H9 (cell line): ENCODE results near the gene RCN1. TPM values are rescaled to one million over a fixed set of nuclear protein-coding genes. Genes with fewer than 3 reads are reported as not detected.

ENCODE experiments used
- DNase-seq: peaks from one replicate; pipeline ENCODE4 v3.0.0-alpha.2; 2017
- H2AFZ ChIP-seq: one replicate; pipeline ENCODE4 v1.6.1; 2013; ENCODE audit warnings: mild to moderate bottlenecking, low read length, control low read depth, moderate library complexity
- H2AK5ac ChIP-seq: 2 replicates; pipeline ENCODE4 v1.6.1; 2013; ENCODE audit warnings: low read length, control low read depth, mixed read lengths; ENCODE audit not compliant: insufficient read length
- H2BK120ac ChIP-seq: one replicate; pipeline ENCODE4 v1.6.1; 2013; ENCODE audit warnings: low read depth, mild to moderate bottlenecking, low read length, control low read depth, inconsistent platforms; ENCODE audit not compliant: poor library complexity, severe bottlenecking
- H2BK12ac ChIP-seq: 2 replicates; pipeline ENCODE4 v1.6.1; 2013; ENCODE audit warnings: low read length, control low read depth, mixed read lengths, low read depth; ENCODE audit not compliant: insufficient read length
- H2BK15ac ChIP-seq: 2 replicates; pipeline ENCODE4 v1.6.1; 2013; ENCODE audit warnings: low read depth, low read length, control low read depth
- H2BK20ac ChIP-seq: one replicate; pipeline ENCODE4 v1.6.1; 2013; ENCODE audit warnings: low read depth, mild to moderate bottlenecking, low read length, control low read depth, inconsistent platforms; ENCODE audit not compliant: poor library complexity, severe bottlenecking
- H2BK5ac ChIP-seq: 2 replicates; pipeline ENCODE4 v1.6.1; 2013; ENCODE audit warnings: low read length, control low read depth, mixed read lengths; ENCODE audit not compliant: insufficient read length
- H3K14ac ChIP-seq: 2 replicates; pipeline ENCODE4 v1.6.1; 2013; ENCODE audit warnings: low read length, control low read depth; ENCODE audit not compliant: insufficient read depth
- H3K18ac ChIP-seq: 2 replicates; pipeline ENCODE4 v1.6.1; 2013; ENCODE audit warnings: low read depth, mild to moderate bottlenecking, mixed read lengths, low read length, control low read depth; ENCODE audit not compliant: insufficient read length
- H3K23ac ChIP-seq: 2 replicates; pipeline ENCODE4 v1.6.1; 2013; ENCODE audit warnings: low read length, control low read depth, mixed read lengths, low read depth; ENCODE audit not compliant: insufficient read length
- H3K23me2 ChIP-seq: 2 replicates; pipeline ENCODE4 v1.6.1; 2013; ENCODE audit warnings: low read depth, mild to moderate bottlenecking, mixed read lengths, low read length, control low read depth; ENCODE audit not compliant: insufficient read length, poor library complexity, severe bottlenecking
- H3K27ac ChIP-seq: 2 replicates; pipeline ENCODE4 v1.5.1; 2013; ENCODE audit warnings: low read length, control low read depth, mixed read lengths, low read depth; ENCODE audit not compliant: insufficient read length
- H3K27me3 ChIP-seq: 2 replicates; pipeline ENCODE4 v1.6.1; 2013; ENCODE audit warnings: low read length, control low read depth, inconsistent platforms; ENCODE audit not compliant: insufficient read depth
- H3K4ac ChIP-seq: 2 replicates; pipeline ENCODE4 v1.6.1; 2013; ENCODE audit warnings: low read depth, mild to moderate bottlenecking, control low read depth, inconsistent platforms, low read length, moderate library complexity
- H3K4me1 ChIP-seq: 2 replicates; pipeline ENCODE4 v1.6.1; 2013; ENCODE audit warnings: low read length, control low read depth, inconsistent platforms; ENCODE audit not compliant: insufficient read depth
- H3K4me2 ChIP-seq: 2 replicates; pipeline ENCODE4 v1.6.1; 2013; ENCODE audit warnings: low read length, control low read depth, mixed read lengths; ENCODE audit not compliant: insufficient read length, insufficient read depth
- H3K56ac ChIP-seq: 2 replicates; pipeline ENCODE4 v1.6.1; 2013; ENCODE audit warnings: low read depth, mild to moderate bottlenecking, mixed read lengths, low read length, control low read depth; ENCODE audit not compliant: insufficient read length
- H3K79me1 ChIP-seq: 2 replicates; pipeline ENCODE4 v1.6.1; 2013; ENCODE audit warnings: low read depth, mild to moderate bottlenecking, moderate library complexity, low read length, control low read depth, inconsistent platforms; ENCODE audit not compliant: insufficient read depth, poor library complexity, severe bottlenecking
- H3K79me2 ChIP-seq: 2 replicates; pipeline ENCODE4 v1.6.1; 2013; ENCODE audit warnings: low read length, control low read depth, inconsistent platforms; ENCODE audit not compliant: insufficient read depth
- H3K9ac ChIP-seq: 2 replicates; pipeline ENCODE4 v1.6.1; 2013; ENCODE audit warnings: low read length, control low read depth, mixed read lengths; ENCODE audit not compliant: insufficient read length; ENCODE audit errors: extremely low read depth
- H3K9me3 ChIP-seq: one replicate; pipeline ENCODE4 v1.6.1; 2013; ENCODE audit warnings: low read depth, low read length, inconsistent platforms; ENCODE audit not compliant: control insufficient read depth
- H3T11ph ChIP-seq: one replicate; pipeline ENCODE4 v1.6.1; 2013; ENCODE audit warnings: mild to moderate bottlenecking, low read length, control low read depth, inconsistent platforms
- H4K20me1 ChIP-seq: one replicate; pipeline ENCODE4 v1.6.1; 2013; ENCODE audit not compliant: control insufficient read depth, insufficient read length, insufficient read depth
- H4K5ac ChIP-seq: 2 replicates; pipeline ENCODE4 v1.6.1; 2013; ENCODE audit warnings: low read depth, mild to moderate bottlenecking, mixed read lengths, low read length, control low read depth; ENCODE audit not compliant: insufficient read length
- H4K8ac ChIP-seq: replicated peaks from 2 replicates; pipeline ENCODE4 v1.6.1; 2013; ENCODE audit warnings: low read length, control low read depth, mixed read lengths, low read depth; ENCODE audit not compliant: insufficient read length
- H4K91ac ChIP-seq: 2 replicates; pipeline ENCODE4 v1.6.1; 2013; ENCODE audit warnings: low read depth, mild to moderate bottlenecking, moderate library complexity, mixed read lengths, low read length, control low read depth; ENCODE audit not compliant: insufficient read length
- H3K27ac Mint-ChIP-seq, 3 experiments: 2 replicates in 2 of 3; 3 replicates in 1 of 3; pipeline ENCODE4 v1.8.0; 2020 to 2021; ENCODE audit warnings: mixed read lengths in 3 of 3, mild to moderate bottlenecking in 1 of 3, moderate library complexity in 1 of 3
- H3K27me3 Mint-ChIP-seq: 2 replicates; pipeline ENCODE4 v1.8.0; 2021; ENCODE audit warnings: low read depth, mild to moderate bottlenecking, moderate library complexity, mixed read lengths
- H3K36me3 Mint-ChIP-seq, 3 experiments: 2 replicates in 2 of 3; 3 replicates in 1 of 3; pipeline ENCODE4 v1.8.0; 2020 to 2021; ENCODE audit warnings: low read depth in 3 of 3, mixed read lengths in 3 of 3; ENCODE audit not compliant: insufficient read depth in 1 of 3
- H3K4me1 Mint-ChIP-seq, 2 experiments: 2 replicates each; pipeline ENCODE4 v1.8.0; 2020; ENCODE audit warnings: mixed read lengths in 2 of 2
- H3K4me3 Mint-ChIP-seq, 2 experiments: 2 replicates in 1 of 2; 3 replicates in 1 of 2; pipeline ENCODE4 v1.8.0; 2020 to 2021; ENCODE audit warnings: mild to moderate bottlenecking in 2 of 2, mixed read lengths in 2 of 2, moderate library complexity in 1 of 2
- H3K9me3 Mint-ChIP-seq, 2 experiments: 2 replicates in 1 of 2; 3 replicates in 1 of 2; pipeline ENCODE4 v1.8.0; 2020; ENCODE audit warnings: mild to moderate bottlenecking in 2 of 2, mixed read lengths in 2 of 2, moderate library complexity in 1 of 2
- CTCF ChIP-seq: fragments of 200-600 bp; sonication (generic); conservative IDR thresholded peaks from 3 replicates; pipeline ENCODE4 v1.8.0; 2021; ENCODE audit warnings: antibody characterized with exemption, mild to moderate bottlenecking
- total RNA-seq: library from RNA; stranded (reverse); gene quantifications from 2 replicates; pipeline ENCODE4 v1.2.1, GENCODE V29; 2021

Gene RCN1
- total RNA-seq, 1 experiment from 2014 or later = 109 TPM

- H2BK20ac ChIP-seq = no peak overlapping the region
- TF ChIP-seq CTCF = no peak
- Mint-ChIP-seq H3K27ac (peak overlapping the region in 1 of 3 experiments; percentile 82; a peak in 1 of 7 replicates), H3K36me3 (peaks cover 0 to 22% (median 12%) of the 10 kb centered on the region in 3 experiments; a peak in 4 of 7 replicates), H3K9me3 (no peaks in the 10 kb centered on the region), H3K4me3 (no peak overlapping the region), H3K4me1 (peaks cover 12 to 13% of the 10 kb centered on the region in 2 experiments), H3K27me3 (peaks cover 3% of the 10 kb centered on the region; the same call in 1 of the 2 replicates)
- no peaks in the 10 kb centered on the region for H3K9me3 ChIP-seq
- H2BK5ac ChIP-seq = no peak overlapping the region
- no peak overlapping the region for H4K8ac ChIP-seq
- H3K4ac ChIP-seq = no peak overlapping the region
- H4K20me1 ChIP-seq = no peaks in the 10 kb centered on the region
- no peaks in the 10 kb centered on the region for H3K79me2 ChIP-seq
- H3K18ac ChIP-seq = no peak overlapping the region
- H3K4me1 ChIP-seq = no peaks in the 10 kb centered on the region
- no peak overlapping the region for H4K91ac ChIP-seq
- no peak overlapping the region for H2AK5ac ChIP-seq
- H3K27ac ChIP-seq = no peak overlapping the region
- H3K9ac ChIP-seq = no peak overlapping the region
- H3K14ac ChIP-seq = no peak overlapping the region
- H2AFZ ChIP-seq = no peak overlapping the region
- no peak overlapping the region for H3K4me2 ChIP-seq
- no peaks in the 10 kb centered on the region; the same call in 1 of the 2 replicates for H3K27me3 ChIP-seq
- no peak overlapping the region for H3K23ac ChIP-seq
- H2BK12ac ChIP-seq = no peak overlapping the region
- no peak overlapping the region for H2BK120ac ChIP-seq
- no peaks in the 10 kb centered on the region for H3K23me2 ChIP-seq
- H3T11ph ChIP-seq = no peak overlapping the region
- no peak for DNase-seq
- H3K79me1 ChIP-seq = no peaks in the 10 kb centered on the region
- H3K56ac ChIP-seq = no peak overlapping the region
- no peak overlapping the region for H4K5ac ChIP-seq
- H2BK15ac ChIP-seq = no peak overlapping the region
Measured at GRCh38 chr11:32108576-32108975, 17.7 kb downstream of the RCN1 start.
